GM12865 (cell line): ENCODE measurements around the gene TBCD.

Experiments used
- DNase-seq: peaks from one replicate; pipeline ENCODE4 v3.0.0; 2010; ENCODE audit warnings: low read depth
- H3K4me3 ChIP-seq: 2 replicates; pipeline ENCODE4 v1.5.1; 2011; ENCODE audit warnings: mild to moderate bottlenecking, low read depth, low read length, control low read depth
- TF ChIP-seq, protein P1 (sequence below): IDR thresholded peaks from 2 replicates; pipeline ENCODE4 v1.5.1; 2011; ENCODE audit warnings: low read length, control low read depth, low read depth, inconsistent platforms; ENCODE audit not compliant: insufficient read depth; ENCODE audit errors: missing control alignments

TBCD gene

DNA sequence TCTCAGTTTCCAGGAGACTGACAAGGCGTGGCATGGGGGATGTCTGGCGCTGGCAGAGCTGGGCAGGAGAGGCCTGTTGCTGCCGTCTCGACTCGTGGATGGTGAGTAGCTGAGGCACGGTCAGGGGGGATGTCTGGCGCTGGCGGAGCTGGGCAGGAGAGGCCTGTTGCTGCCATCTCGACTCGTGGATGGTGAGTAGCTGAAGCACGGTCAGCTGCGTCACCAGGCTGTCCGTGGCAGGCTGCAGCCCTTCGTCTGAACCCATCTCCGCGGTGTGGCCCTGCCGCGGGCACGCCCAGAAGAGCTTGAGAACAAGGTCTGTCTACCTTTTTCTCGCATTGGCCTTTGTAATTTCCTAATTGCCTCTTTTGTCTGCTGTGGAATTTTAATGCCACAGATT lies 63.0 kb downstream of the TBCD start:
- TF ChIP-seq, protein P1, sequence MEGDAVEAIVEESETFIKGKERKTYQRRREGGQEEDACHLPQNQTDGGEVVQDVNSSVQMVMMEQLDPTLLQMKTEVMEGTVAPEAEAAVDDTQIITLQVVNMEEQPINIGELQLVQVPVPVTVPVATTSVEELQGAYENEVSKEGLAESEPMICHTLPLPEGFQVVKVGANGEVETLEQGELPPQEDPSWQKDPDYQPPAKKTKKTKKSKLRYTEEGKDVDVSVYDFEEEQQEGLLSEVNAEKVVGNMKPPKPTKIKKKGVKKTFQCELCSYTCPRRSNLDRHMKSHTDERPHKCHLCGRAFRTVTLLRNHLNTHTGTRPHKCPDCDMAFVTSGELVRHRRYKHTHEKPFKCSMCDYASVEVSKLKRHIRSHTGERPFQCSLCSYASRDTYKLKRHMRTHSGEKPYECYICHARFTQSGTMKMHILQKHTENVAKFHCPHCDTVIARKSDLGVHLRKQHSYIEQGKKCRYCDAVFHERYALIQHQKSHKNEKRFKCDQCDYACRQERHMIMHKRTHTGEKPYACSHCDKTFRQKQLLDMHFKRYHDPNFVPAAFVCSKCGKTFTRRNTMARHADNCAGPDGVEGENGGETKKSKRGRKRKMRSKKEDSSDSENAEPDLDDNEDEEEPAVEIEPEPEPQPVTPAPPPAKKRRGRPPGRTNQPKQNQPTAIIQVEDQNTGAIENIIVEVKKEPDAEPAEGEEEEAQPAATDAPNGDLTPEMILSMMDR, result no peak
- no peak for DNase-seq

DNA sequence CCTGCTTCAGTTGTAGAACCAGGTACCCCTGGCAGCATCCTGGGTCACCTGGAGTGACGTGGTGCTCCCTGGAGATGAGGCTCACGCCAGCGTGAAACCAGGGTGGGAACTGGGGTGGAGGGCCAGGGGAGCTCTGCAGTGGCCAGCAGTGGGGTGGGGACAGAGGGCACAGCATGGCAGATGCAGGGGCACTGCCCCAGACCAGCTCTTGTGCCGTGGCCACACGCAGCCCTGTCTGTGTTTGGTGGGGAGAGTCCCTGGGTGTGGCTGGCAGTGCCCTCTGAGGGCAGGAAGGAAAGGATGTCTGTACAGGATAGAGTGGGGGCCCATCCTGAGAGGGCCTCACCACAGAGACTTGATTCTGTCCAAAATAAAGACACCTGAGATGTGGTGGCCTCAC lies 63.5 kb downstream of the TBCD start:
- H3K4me3 ChIP-seq, result no peak overlapping the region
- TF ChIP-seq, protein P1, result no peak
- DNase-seq, result no peak

More for the DNA sequence above, 63.0 kb downstream of the TBCD start:
- no peak overlapping the region for H3K4me3 ChIP-seq

DNA sequence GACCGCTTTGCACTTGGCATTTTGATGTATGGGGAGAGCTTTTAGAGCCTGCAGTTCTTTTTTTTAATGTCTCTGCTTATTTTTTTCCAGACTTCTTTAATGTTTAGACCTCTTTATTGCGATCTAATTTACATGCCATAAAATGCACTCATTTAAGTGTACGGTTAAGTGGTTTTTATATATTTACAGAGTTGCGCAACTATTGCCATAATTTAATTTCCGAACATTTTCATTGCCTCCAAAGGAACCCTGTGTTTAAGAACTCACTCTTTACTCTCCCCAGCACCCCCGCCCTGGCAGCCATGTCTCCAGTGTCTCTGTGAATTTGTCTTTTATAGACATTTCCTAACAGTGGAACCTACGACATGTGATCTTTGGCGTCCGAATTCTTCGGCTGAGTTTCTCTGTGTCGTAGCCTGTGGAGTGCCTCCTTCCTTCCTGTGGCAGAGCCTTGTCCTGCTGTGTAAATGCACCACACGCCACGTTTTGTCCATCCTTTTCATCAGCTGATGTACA lies 64.0 kb downstream of the TBCD start:
- TF ChIP-seq, protein P1, result no peak
- no peak for DNase-seq
- no peak overlapping the region for H3K4me3 ChIP-seq

DNA sequence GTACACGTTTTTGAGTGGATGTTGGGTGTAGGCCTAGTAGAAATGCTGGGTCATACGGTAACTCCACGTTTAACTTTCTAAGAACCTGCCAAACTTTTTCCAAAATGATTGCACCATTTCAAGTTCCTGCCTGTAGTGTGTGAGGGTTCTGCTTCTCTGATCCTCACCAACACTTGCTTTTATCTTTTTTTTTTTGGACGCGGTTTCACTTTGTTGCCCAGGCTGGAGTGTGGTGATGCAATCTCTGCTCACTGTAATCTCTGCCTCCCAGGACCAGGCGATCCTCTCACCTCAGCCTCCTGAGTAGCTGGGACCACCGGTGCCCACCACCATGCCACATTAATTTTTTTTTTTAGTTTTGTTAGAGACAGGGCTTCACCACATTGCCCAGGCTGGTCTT lies 64.5 kb downstream of the TBCD start:
- DNase-seq, result no peak
- TF ChIP-seq, protein P1, result no peak
- no peak overlapping the region for H3K4me3 ChIP-seq

GRCh38 chr17:82817947-82818346 lies 66.1 kb downstream of the TBCD start:
- TF ChIP-seq, protein P1, result no peak
- no peak overlapping the region for H3K4me3 ChIP-seq
- no peak for DNase-seq

- TF ChIP-seq, protein P1, result no peak
Measured at GRCh38 chr17:82820278-82821251, 68.7 kb downstream of the TBCD start.

More at GRCh38 chr17:82820278-82821251, 68.7 kb downstream of the TBCD start:
- H3K4me3 ChIP-seq, result no peak overlapping the region
- no peak for DNase-seq
